Hepatocyte (in vitro differentiated cells): ENCODE data around the gene MAP4K1.

Source experiments
- EZH2 ChIP-seq: fragments of 200-600 bp; sonication (generic); IDR thresholded peaks from 2 replicates; pipeline ENCODE4 v1.6.1; 2016; ENCODE audit warnings: antibody characterized with exemption, mild to moderate bottlenecking, borderline replicate concordance
- TF ChIP-seq, protein P1 (sequence below): fragments of 200-600 bp; sonication (generic); IDR thresholded peaks from 2 replicates; pipeline ENCODE4 v1.5.1; 2016; ENCODE audit warnings: antibody characterized with exemption, mild to moderate bottlenecking; ENCODE audit not compliant: poor library complexity

GRCh38 chr19:38644719-38645118 lies 27.0 kb upstream of the MAP4K1 start:
- TF ChIP-seq, protein P1, sequence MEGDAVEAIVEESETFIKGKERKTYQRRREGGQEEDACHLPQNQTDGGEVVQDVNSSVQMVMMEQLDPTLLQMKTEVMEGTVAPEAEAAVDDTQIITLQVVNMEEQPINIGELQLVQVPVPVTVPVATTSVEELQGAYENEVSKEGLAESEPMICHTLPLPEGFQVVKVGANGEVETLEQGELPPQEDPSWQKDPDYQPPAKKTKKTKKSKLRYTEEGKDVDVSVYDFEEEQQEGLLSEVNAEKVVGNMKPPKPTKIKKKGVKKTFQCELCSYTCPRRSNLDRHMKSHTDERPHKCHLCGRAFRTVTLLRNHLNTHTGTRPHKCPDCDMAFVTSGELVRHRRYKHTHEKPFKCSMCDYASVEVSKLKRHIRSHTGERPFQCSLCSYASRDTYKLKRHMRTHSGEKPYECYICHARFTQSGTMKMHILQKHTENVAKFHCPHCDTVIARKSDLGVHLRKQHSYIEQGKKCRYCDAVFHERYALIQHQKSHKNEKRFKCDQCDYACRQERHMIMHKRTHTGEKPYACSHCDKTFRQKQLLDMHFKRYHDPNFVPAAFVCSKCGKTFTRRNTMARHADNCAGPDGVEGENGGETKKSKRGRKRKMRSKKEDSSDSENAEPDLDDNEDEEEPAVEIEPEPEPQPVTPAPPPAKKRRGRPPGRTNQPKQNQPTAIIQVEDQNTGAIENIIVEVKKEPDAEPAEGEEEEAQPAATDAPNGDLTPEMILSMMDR = no peak
- no peak for TF ChIP-seq EZH2
